Breast epithelium (tissue), 4 donors: ENCODE measurements around the gene ABCA3. TPM values are rescaled to one million over a fixed set of nuclear protein-coding genes. Genes with fewer than 3 reads are reported as not detected.

Experiments used
- DNase-seq, 2 donors: peaks; one replicate each; pipeline ENCODE4 v3.0.0-alpha.2; 2019; ENCODE audit warnings: low spot score in 2 of 2
- H3K27ac ChIP-seq, 2 donors: fragments of 200-600 bp; sonication (generic) in 1 of 2; one replicate each; pipeline ENCODE4 v1.5.1; 2016 to 2019; ENCODE audit warnings: mild to moderate bottlenecking in 1 of 2
- H3K27me3 ChIP-seq, 2 donors: fragments of 200-600 bp; sonication (generic) in 1 of 2; one replicate each; pipeline versions ENCODE4 v1.5.1 to v1.6.0; 2017 to 2019; ENCODE audit warnings: control low read depth in 1 of 2, mild to moderate bottlenecking in 1 of 2
- H3K36me3 ChIP-seq: fragments of 200-600 bp; one replicate; pipeline ENCODE4 v1.5.1; 2019
- H3K4me1 ChIP-seq, 2 donors: fragments of 200-600 bp; sonication (generic); one replicate each; pipeline ENCODE4 v1.5.1; 2016 to 2019; ENCODE audit warnings: control low read depth in 1 of 2
- H3K4me3 ChIP-seq, 3 donors: fragments of 200-600 bp; sonication (generic); 1 replicate in 2 of 3; 2 replicates in 1 of 3; pipeline ENCODE4 v1.5.1; 2016 to 2019; ENCODE audit warnings: mild to moderate bottlenecking in 3 of 3, moderate library complexity in 2 of 3
- H3K9me3 ChIP-seq, 2 donors: fragments of 200-600 bp; sonication (generic) in 1 of 2; one replicate each; pipeline ENCODE4 v1.5.1; 2016 to 2019; ENCODE audit warnings: control low read depth in 1 of 2
- CTCF ChIP-seq, 3 donors: fragments of 450-650 bp; IDR thresholded peaks; one replicate each; pipeline ENCODE4 v1.5.1; 2016 to 2017; ENCODE audit warnings: antibody characterized with exemption in 3 of 3, mild to moderate bottlenecking in 3 of 3, moderate library complexity in 3 of 3
- POLR2A ChIP-seq: fragments of 450-650 bp; IDR thresholded peaks from one replicate; pipeline ENCODE4 v1.6.1; 2016; ENCODE audit warnings: antibody characterized with exemption, mild to moderate bottlenecking, moderate library complexity
- POLR2AphosphoS5 ChIP-seq, 3 donors: sonication (generic); formaldehyde crosslinking; IDR thresholded peaks; one replicate each; pipeline ENCODE4 v1.6.1; 2017; ENCODE audit warnings: antibody characterized with exemption in 3 of 3
- intact Hi-C: fragments of 100-400 bp; cut with DNase I; formaldehyde crosslinking; loops from one replicate; pipeline ENCODE4 v1.15.1; 2023; ENCODE audit warnings: low total_unique reads
- total RNA-seq, 3 donors: library from RNA; depleted of rRNA; stranded (reverse); fragments of >200 nt; gene quantifications; one replicate each; pipeline ENCODE4 v1.1.0, GENCODE V29; 2016

The ABCA3 gene
- total RNA-seq, 3 donors from 2014 or later, result 6.2 to 7.8 (median 6.3) TPM

GRCh38 chr16:2339521-2340484 lies 725 bp downstream of the ABCA3 start:
- H3K27ac ChIP-seq, result no peak overlapping the region
- H3K4me1 ChIP-seq, result peaks cover 0 to 5% of the 10 kb centered on the region in 2 donors
- no peak for TF ChIP-seq CTCF (IDR thresholded peaks at IDR 0.05)
- peak in 1 of 3 donors; percentile 16 for TF ChIP-seq POLR2AphosphoS5 (IDR thresholded peaks at IDR 0.05)
- TF ChIP-seq POLR2A, result no peak
- no peaks in the 10 kb centered on the region for H3K36me3 ChIP-seq
- H3K9me3 ChIP-seq, result no peaks in the 10 kb centered on the region
- peak overlapping the region; percentile 71 to 87 (median 74) for H3K4me3 ChIP-seq
- no peak for DNase-seq
- no peaks in the 10 kb centered on the region for H3K27me3 ChIP-seq
- intact Hi-C loops, result loop anchor here (10.0 kb wide), 1 partner anchor 85 kb away; the partner anchor contains the start of gene CCNF

DNA sequence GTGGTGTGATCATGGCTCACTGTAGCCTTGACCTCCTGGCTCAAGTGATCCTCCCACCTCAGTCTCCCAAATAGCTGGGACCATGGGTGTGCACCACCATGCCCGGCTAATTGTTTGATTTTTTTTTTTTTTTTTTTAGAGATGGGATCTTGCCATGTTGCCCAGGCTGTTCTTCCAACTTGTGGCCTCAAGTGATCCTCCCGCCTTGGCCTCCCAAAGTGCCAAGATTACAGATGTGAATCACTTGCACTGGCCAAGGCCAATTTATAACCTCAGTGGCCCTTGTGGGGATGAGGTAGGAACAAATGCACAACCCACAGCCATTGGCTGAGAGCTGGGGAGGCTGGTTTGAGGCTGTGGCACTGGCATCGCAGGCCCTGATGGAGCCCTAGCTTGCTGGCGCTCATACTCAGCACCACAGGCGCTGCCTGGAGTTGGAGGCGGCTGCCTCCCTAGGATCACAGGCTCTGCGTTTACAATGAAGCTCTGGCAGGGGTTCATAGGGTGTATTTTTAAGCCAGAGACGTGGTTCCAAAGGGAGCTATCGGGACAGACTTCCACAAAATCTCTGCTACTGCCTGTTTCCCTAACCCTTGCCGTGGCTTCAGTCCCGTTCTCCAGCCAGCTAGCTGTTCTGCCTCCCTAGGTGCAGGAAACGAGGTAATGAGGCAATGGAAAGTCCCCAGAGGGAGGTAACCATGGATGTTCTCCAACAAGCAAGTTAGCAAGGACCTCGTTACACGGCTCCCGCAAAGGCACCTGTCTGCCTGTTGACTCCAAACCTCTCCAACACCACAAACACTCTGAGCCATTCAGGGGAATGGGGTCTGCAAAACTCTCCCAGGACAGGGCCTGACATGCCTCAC lies 2.9 kb downstream of the ABCA3 start:
- no peaks in the 10 kb centered on the region for H3K27me3 ChIP-seq
- H3K4me3 ChIP-seq, result no peak overlapping the region
- TF ChIP-seq POLR2AphosphoS5 (IDR thresholded peaks at IDR 0.05) (no peak), POLR2A (no peak), CTCF (IDR thresholded peaks at IDR 0.05) (no peak)
- no peaks in the 10 kb centered on the region for H3K9me3 ChIP-seq
- DNase-seq, result no peak
- intact Hi-C loops, result no loop called here
- H3K36me3 ChIP-seq, result no peaks in the 10 kb centered on the region
- H3K27ac ChIP-seq, result no peak overlapping the region
- peaks cover 0 to 5% of the 10 kb centered on the region in 2 donors for H3K4me1 ChIP-seq

GRCh38 chr16:2335286-2335895 lies 5.1 kb downstream of the ABCA3 start:
- intact Hi-C loops, result no loop called here
- no peak overlapping the region for H3K4me3 ChIP-seq
- no peak overlapping the region for H3K27ac ChIP-seq
- H3K9me3 ChIP-seq, result no peaks in the 10 kb centered on the region
- H3K36me3 ChIP-seq, result no peaks in the 10 kb centered on the region
- peaks cover 0 to 5% of the 10 kb centered on the region in 2 donors for H3K4me1 ChIP-seq
- no peak for TF ChIP-seq CTCF (IDR thresholded peaks at IDR 0.05)
- no peak for TF ChIP-seq POLR2A
- no peak for TF ChIP-seq POLR2AphosphoS5 (IDR thresholded peaks at IDR 0.05)
- no peaks in the 10 kb centered on the region for H3K27me3 ChIP-seq
- DNase-seq, result no peak

DNA sequence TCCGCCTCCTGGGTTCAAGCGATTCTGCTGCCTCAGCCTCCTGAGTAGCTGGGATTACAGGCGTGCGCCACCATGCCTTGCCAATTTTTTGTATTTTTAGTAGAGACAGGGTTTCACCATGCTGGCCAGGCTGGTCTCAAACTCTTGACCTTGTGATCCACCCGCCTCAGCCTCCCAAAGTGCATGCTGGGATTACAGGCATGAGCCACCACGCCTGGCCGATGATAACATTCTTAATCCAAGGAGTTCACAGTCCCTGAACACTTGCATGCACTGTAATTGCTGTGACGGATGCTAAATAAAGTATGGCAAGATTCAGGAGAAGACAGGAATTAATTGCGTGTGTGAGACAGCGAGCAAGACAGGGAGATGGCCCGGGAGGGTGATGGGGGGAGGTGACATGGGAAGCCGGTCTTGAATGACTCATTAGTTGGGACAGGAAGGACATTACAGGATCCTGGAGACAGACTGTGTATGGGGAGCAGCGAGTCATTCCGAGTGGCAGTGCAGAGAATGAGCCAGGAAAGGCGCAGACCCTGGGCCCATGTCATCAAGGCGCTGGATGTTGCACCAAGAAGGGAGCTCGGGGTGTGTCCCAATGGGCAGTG lies 6.7 kb downstream of the ABCA3 start:
- intact Hi-C loops, result no loop called here
- no peak overlapping the region for H3K4me3 ChIP-seq
- no peaks in the 10 kb centered on the region for H3K27me3 ChIP-seq
- no peaks in the 10 kb centered on the region for H3K9me3 ChIP-seq
- no peak for DNase-seq
- H3K4me1 ChIP-seq, result no peaks in the 10 kb centered on the region
- TF ChIP-seq POLR2AphosphoS5 (IDR thresholded peaks at IDR 0.05) (no peak), POLR2A (no peak), CTCF (IDR thresholded peaks at IDR 0.05) (no peak)
- H3K27ac ChIP-seq, result no peak overlapping the region
- no peaks in the 10 kb centered on the region for H3K36me3 ChIP-seq
